ENCODE data around the gene NIPAL4.

Gene NIPAL4

GRCh38 chr5:157518963-157519362, 59.0 kb downstream of the NIPAL4 start:
- no peak for DNase-seq

DNA sequence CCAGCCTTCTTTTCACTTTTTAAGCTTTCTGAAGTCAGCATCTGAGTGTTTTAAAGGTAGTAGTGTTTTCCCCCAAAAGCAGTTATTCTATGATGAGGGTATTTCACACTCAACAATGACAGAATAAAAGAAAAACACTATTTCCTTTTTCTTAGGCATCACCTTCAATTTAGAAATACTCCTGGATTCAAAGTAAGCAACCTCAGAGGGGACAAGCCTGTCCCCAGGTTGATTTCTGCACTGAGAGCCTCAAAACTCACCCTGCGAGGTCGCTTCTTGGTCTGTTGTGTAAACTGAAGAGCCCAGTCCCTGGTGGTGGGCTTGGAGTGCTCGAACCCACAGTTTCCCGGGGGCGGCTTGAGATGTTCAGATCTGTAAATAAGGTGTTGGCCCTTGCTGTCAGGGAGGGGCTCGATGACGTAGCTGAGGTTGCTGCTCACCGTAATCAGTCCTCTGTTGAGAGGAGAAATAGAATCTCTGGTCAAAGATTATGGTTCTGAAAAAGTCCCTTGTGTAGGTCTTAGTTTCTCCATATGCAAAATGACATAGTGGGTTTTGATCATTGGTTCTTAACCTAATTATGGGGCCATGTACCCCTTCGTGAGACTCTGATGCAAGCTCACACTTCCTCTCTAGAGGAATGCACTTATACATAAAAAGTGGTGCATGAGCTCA, 59.7 kb downstream of the NIPAL4 start:
- no peak for DNase-seq

DNA sequence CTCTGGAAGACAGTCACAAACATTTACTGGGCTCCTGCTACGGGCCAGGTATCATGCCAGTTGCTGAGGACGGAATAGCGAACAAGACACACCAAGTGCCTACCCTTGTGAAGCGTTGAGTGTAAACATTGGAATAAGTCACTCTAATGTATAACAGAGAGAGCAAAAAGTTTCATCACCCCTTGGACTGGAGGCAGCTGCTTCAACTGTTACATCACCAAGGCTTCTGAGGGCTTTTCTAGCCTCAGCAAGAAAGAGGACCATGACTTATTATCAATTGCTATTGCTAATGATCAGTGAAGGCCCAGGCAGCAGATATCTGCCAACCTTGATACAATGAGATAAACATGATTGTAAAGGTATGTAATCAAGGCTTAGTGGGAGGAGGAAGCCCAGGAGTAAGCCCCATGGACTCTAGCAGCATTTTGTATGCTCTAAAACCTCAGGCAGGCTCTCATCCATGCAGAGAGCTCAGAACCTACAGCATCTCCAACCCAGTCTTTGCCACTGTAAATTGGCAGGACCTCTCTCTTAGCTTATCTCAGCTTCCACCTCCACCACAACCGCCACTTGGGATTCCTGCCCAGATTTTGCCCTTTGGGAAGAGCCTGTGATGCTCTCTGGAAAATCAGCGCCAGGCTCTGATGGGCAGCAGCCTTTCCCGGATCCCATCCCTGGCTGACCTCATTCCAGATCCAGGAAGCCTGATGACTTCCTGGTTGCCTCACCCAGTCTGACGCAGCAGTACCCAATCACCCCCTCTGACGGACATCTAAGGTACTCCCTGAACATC, 61.1 kb downstream of the NIPAL4 start:
- peak; percentile 52 for DNase-seq

DNA sequence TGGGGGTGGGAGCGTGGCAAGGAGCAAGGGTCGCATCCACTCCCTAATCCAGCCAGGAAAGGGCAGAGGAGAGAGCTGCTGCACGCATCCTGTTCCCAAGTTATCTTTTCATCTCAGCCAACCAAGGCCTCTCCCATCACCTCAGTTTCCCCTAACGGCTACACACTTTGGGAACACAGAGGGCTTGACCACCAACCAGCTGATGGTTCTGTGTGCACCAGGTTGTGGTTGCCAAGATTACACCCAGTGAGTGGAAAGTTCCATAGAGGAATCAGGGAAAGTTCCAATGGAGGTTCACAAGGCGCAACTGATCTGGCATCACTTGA, 61.7 kb downstream of the NIPAL4 start:
- DNase-seq = no peak

DNA sequence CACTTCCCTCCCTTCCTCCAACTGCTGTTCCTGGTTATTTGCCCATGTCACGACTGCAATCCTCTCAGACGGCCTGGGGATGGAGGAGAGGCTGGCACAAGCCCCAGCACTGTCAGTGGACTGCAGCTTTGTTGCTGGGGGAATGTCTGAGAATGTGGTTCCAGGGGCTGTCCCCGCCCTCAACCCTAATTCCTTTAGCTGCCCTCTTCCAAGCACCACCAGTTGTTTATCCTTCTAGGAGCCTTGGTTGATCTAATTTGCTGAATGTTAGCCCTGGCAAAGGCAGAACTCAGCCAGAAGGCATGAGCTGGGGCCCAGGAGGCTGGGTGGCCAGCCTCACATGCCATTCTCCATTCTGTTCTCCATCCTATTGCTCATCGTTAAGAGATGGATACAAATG, 64.0 kb downstream of the NIPAL4 start:
- no peak for DNase-seq
